Measurements from ENCODE around the gene CCDC178. TPM values are rescaled to one million over a fixed set of nuclear protein-coding genes. Genes with fewer than 3 reads are reported as not detected.

The CCDC178 gene
- total and polyA plus RNA-seq, 2 donors from 2014 or later = 3.7 to 4.6 TPM

- intact Hi-C loops (cut with DNase I) = no loop called here
- Histone ChIP-seq H3K4me1 (ENCODE audit: control insufficient read depth in 2 of 3, insufficient read depth in 2 of 3, low read depth in 1 of 3, low read length in 3 of 3) (no peaks in the 10 kb centered on the region), H3K27me3 (ENCODE audit: control insufficient read depth, insufficient read depth, low read length) (no peaks in the 10 kb centered on the region), H3K4me3 (ENCODE audit: low read length in 3 of 3) (no peak overlapping the region), H3K36me3 (ENCODE audit: control insufficient read depth in 2 of 3, insufficient read depth in 3 of 3, low read length in 3 of 3) (no peaks in the 10 kb centered on the region), H3K27ac (ENCODE audit: low read depth in 2 of 2, low read length in 2 of 2) (no peak overlapping the region), H3K9me3 (ENCODE audit: control insufficient read depth in 2 of 3, insufficient read depth in 1 of 3, low read length in 3 of 3) (peaks cover 0 to 5% (median 0%) of the 10 kb centered on the region in 3 donors), H3K9ac (ENCODE audit: low read length in 3 of 3) (no peak overlapping the region)
- TF ChIP-seq CTCF (IDR thresholded peaks at IDR 0.05; ENCODE audit: borderline replicate concordance, extremely low read depth, insufficient read depth) = no peak
- no peak for FAIRE-seq
- no peak for DNase-seq
Observed at GRCh38 chr18:32891797-32892196, 548.7 kb downstream of the CCDC178 start.

GRCh38 chr18:32891130-32891529, 549.4 kb downstream of the CCDC178 start:
- H3K27me3 ChIP-seq (ENCODE audit: control insufficient read depth, insufficient read depth, low read length) = no peaks in the 10 kb centered on the region
- no peak overlapping the region for H3K9ac ChIP-seq (ENCODE audit: low read length in 3 of 3)
- H3K4me1 ChIP-seq (ENCODE audit: control insufficient read depth in 2 of 3, insufficient read depth in 2 of 3, low read depth in 1 of 3, low read length in 3 of 3) = no peaks in the 10 kb centered on the region
- H3K4me3 ChIP-seq (ENCODE audit: low read length in 3 of 3) = no peak overlapping the region
- no peaks in the 10 kb centered on the region for H3K36me3 ChIP-seq (ENCODE audit: control insufficient read depth in 2 of 3, insufficient read depth in 3 of 3, low read length in 3 of 3)
- FAIRE-seq (no peak), DNase-seq (no peak)
- intact Hi-C loops (cut with DNase I) = no loop called here
- no peak overlapping the region for H3K27ac ChIP-seq (ENCODE audit: low read depth in 2 of 2, low read length in 2 of 2)
- no peak for TF ChIP-seq CTCF (IDR thresholded peaks at IDR 0.05; ENCODE audit: borderline replicate concordance, extremely low read depth, insufficient read depth)
- H3K9me3 ChIP-seq (ENCODE audit: control insufficient read depth in 2 of 3, insufficient read depth in 1 of 3, low read length in 3 of 3) = no peaks in the 10 kb centered on the region

- Histone ChIP-seq H3K9me3 (ENCODE audit: control insufficient read depth in 2 of 3, insufficient read depth in 1 of 3, low read length in 3 of 3) (no peaks in the 10 kb centered on the region), H3K27ac (ENCODE audit: low read depth in 2 of 2, low read length in 2 of 2) (no peak overlapping the region), H3K27me3 (ENCODE audit: control insufficient read depth, insufficient read depth, low read length) (no peaks in the 10 kb centered on the region), H3K36me3 (ENCODE audit: control insufficient read depth in 2 of 3, insufficient read depth in 3 of 3, low read length in 3 of 3) (no peaks in the 10 kb centered on the region), H3K9ac (ENCODE audit: low read length in 3 of 3) (no peak overlapping the region), H3K4me3 (ENCODE audit: low read length in 3 of 3) (no peak overlapping the region), H3K4me1 (ENCODE audit: control insufficient read depth in 2 of 3, insufficient read depth in 2 of 3, low read depth in 1 of 3, low read length in 3 of 3) (no peaks in the 10 kb centered on the region)
- intact Hi-C loops (cut with DNase I) = no loop called here
- TF ChIP-seq CTCF (IDR thresholded peaks at IDR 0.05; ENCODE audit: borderline replicate concordance, extremely low read depth, insufficient read depth) = no peak
- no peak for FAIRE-seq
- no peak for DNase-seq
Observed at GRCh38 chr18:32889615-32890593, 550.6 kb downstream of the CCDC178 start.
